ENCODE results near the gene CHRNB4. TPM values are rescaled to one million over a fixed set of nuclear protein-coding genes. Genes with fewer than 3 reads are reported as not detected.
A peak's percentile ranks its signal among the peaks of the same experiment; 100 is the strongest.

CHRNB4 gene
- total RNA-seq, 4 donors from 2014 or later: not detected

GRCh38 chr15:78623786-78624497 is 17.1 kb downstream of the CHRNB4 start:
- no peak overlapping the region for H3K4me3 ChIP-seq (replicated peaks in 1 of 3)
- TF ChIP-seq CTCF (IDR thresholded peaks at IDR 0.05) (no peak), POLR2A (IDR thresholded peaks at IDR 0.05) (no peak)
- DNase-seq: no peak
- intact Hi-C loops (cut with DNase I): no loop called here
- H3K27ac ChIP-seq: no peak overlapping the region
- H3K4me1 ChIP-seq: peaks cover 16 to 32% of the 10 kb centered on the region in 2 donors
- H3K36me3 ChIP-seq: no peaks in the 10 kb centered on the region
- peaks cover 9% of the 10 kb centered on the region for H3K27me3 ChIP-seq
- 88 to 95% methylated on average over 7 of the region's 7 CpGs for WGBS, 2 donors
- H3K9me3 ChIP-seq: no peaks in the 10 kb centered on the region

- Histone ChIP-seq H3K9me3 (no peaks in the 10 kb centered on the region), H3K4me1 (peaks cover 12 to 26% of the 10 kb centered on the region in 2 donors), H3K4me3 (replicated peaks in 1 of 3) (no peak overlapping the region), H3K27me3 (peaks cover 9% of the 10 kb centered on the region), H3K36me3 (no peaks in the 10 kb centered on the region), H3K27ac (no peak overlapping the region)
- 87 to 90% methylated on average over 10 of the region's 10 CpGs for WGBS, 2 donors
- TF ChIP-seq CTCF (IDR thresholded peaks at IDR 0.05) (no peak), POLR2A (IDR thresholded peaks at IDR 0.05) (no peak)
- intact Hi-C loops (cut with DNase I): no loop called here
- no peak for DNase-seq
Observed at GRCh38 chr15:78621810-78622402, 19.1 kb downstream of the CHRNB4 start.

DNA sequence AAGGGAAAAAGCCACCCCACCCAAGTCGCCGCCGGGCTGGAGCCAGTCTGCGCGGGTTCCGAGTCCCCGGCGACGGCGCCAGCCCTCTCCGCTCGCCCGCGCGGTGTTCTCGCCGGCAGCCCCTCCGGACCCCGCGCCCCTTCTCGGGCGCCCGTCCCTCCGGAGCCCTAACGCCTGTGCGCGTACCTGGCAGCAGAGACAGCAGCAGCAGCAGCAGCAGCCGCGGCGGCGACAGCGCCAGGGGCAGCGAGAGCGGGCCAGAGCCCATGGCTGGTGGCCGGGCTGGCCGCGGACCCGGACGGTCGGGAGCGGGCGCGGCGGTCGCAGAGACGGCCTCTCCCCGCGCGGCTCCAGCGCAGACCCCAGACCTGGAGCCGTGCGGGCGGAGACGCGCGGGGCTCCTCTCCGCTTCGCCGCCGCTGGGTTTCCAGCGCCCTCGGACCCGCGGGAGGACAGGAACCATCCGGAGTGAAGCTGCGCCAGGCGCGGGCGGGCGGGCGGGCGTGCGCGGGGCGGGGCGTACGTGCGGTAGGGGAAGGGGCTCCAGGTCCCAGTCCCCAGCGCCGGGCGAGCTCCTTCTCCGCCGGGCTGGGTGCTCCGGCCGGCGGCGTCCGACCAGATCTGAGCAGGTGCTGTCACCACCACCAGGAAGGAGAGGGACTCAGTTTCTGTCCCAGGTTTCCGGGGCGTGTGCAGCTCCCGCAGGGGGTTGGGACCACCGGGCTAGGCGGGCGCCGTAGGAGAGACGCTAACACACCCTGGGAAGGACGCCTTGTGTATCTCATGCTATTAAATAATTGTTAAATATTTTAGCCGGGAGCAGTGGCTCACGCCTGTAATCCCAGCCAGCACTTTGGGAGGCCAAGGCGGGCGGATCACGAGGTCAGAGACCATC is 20.2 kb downstream of the CHRNB4 start, which contains the start of gene CHRNA3:
TSS of gene CHRNA3 (minus strand) at position 470 of the 895 bp plus-strand sequence. CDS start at position 268, 202 bp downstream.
- DNase-seq: no peak
- peaks cover 9% of the 10 kb centered on the region for H3K27me3 ChIP-seq
- H3K4me1 ChIP-seq: peaks cover 6 to 15% of the 10 kb centered on the region in 2 donors
- 6 to 8% methylated on average over 3 to 37 of the region's 102 CpGs for WGBS, 2 donors
- no peak within 1 kb of the TSS for H3K27ac ChIP-seq
- H3K9me3 ChIP-seq: no peaks in the 10 kb centered on the region
- no peaks in the 10 kb centered on the region for H3K36me3 ChIP-seq
- TF ChIP-seq CTCF (IDR thresholded peaks at IDR 0.05) (no peak), POLR2A (IDR thresholded peaks at IDR 0.05) (no peak)
- intact Hi-C loops (cut with DNase I): no loop called here
- H3K4me3 ChIP-seq (replicated peaks in 1 of 3): peak within 1 kb of the TSS in 1 of 3 donors; percentile 26

GRCh38 chr15:78620021-78620526 is 20.9 kb downstream of the CHRNB4 start:
- intact Hi-C loops (cut with DNase I): no loop called here
- H3K9me3 ChIP-seq: no peaks in the 10 kb centered on the region
- H3K4me3 ChIP-seq (replicated peaks in 1 of 3): peak overlapping the region in 1 of 3 donors; percentile 26
- peaks cover 9% of the 10 kb centered on the region for H3K27me3 ChIP-seq
- peaks cover 6 to 13% of the 10 kb centered on the region in 2 donors for H3K4me1 ChIP-seq
- DNase-seq: no peak
- TF ChIP-seq CTCF (IDR thresholded peaks at IDR 0.05) (no peak), POLR2A (IDR thresholded peaks at IDR 0.05) (no peak)
- H3K36me3 ChIP-seq: no peaks in the 10 kb centered on the region
- H3K27ac ChIP-seq: no peak overlapping the region
- WGBS, 2 donors: no CpG with 5 or more reads among the region's 41 CpGs

Measured in thyroid gland (tissue), 4 donors.